Measurements from ENCODE around the gene LCE2D. TPM values are rescaled to one million over a fixed set of nuclear protein-coding genes. Genes with fewer than 3 reads are reported as not detected.
A peak's percentile ranks its signal among the peaks of the same experiment; 100 is the strongest.
"Not testable (repeated sequence)": the region's sequence is repeated elsewhere in the genome, so short reads cannot be mapped to it uniquely, and the experiment has no call there.

The LCE2D gene
- total RNA-seq, 1 donor from 2014 or later, result not detected

- TF ChIP-seq CTCF (IDR thresholded peaks at IDR 0.05), result peak; percentile 61
- peak; percentile 61 to 64 for ATAC-seq
- no peaks in the 10 kb centered on the region for H3K27me3 ChIP-seq (ENCODE audit: low read depth)
- no peak overlapping the region for H3K4me3 ChIP-seq
- no peaks in the 10 kb centered on the region for H3K36me3 ChIP-seq
- peak; percentile 41 for DNase-seq
- intact Hi-C loops (cut with DNase I), result no loop called here
- no peak overlapping the region for H3K27ac ChIP-seq
- no peaks in the 10 kb centered on the region for H3K9me3 ChIP-seq
- no peaks in the 10 kb centered on the region for H3K4me1 ChIP-seq
These were observed 9.1 kb upstream of the LCE2D start for GRCh38 chr1:152654110-152654509.

- DNase-seq, result no peak
- H3K27ac ChIP-seq, result no peak overlapping the region
- no peaks in the 10 kb centered on the region for H3K27me3 ChIP-seq (ENCODE audit: low read depth)
- intact Hi-C loops (cut with DNase I), result no loop called here
- H3K36me3 ChIP-seq, result no peaks in the 10 kb centered on the region
- H3K4me1 ChIP-seq, result no peaks in the 10 kb centered on the region
- peak; percentile 78 to 82 for ATAC-seq
- H3K9me3 ChIP-seq, result no peaks in the 10 kb centered on the region
- H3K4me3 ChIP-seq, result no peak overlapping the region
- TF ChIP-seq CTCF (IDR thresholded peaks at IDR 0.05), result no peak
These were observed 6.7 kb upstream of the LCE2D start for GRCh38 chr1:152656459-152656858.

GRCh38 chr1:152657677-152658076, 5.5 kb upstream of the LCE2D start:
- TF ChIP-seq CTCF (IDR thresholded peaks at IDR 0.05), result no peak
- Histone ChIP-seq H3K9me3 (no peaks in the 10 kb centered on the region), H3K27ac (no peak overlapping the region), H3K27me3 (ENCODE audit: low read depth) (no peaks in the 10 kb centered on the region), H3K4me1 (no peaks in the 10 kb centered on the region), H3K36me3 (no peaks in the 10 kb centered on the region), H3K4me3 (no peak overlapping the region)
- DNase-seq (no peak), ATAC-seq (no peak)
- intact Hi-C loops (cut with DNase I), result no loop called here

- Histone ChIP-seq H3K27ac (no peak overlapping the region), H3K4me1 (no peaks in the 10 kb centered on the region), H3K27me3 (ENCODE audit: low read depth) (no peaks in the 10 kb centered on the region), H3K36me3 (no peaks in the 10 kb centered on the region), H3K9me3 (no peaks in the 10 kb centered on the region), H3K4me3 (no peak overlapping the region)
- intact Hi-C loops (cut with DNase I), result no loop called here
- TF ChIP-seq CTCF (IDR thresholded peaks at IDR 0.05), result no peak
- ATAC-seq, result no peak
- no peak for DNase-seq
These were observed 4.5 kb upstream of the LCE2D start for GRCh38 chr1:152658649-152659048.

- H3K9me3 ChIP-seq; DNase-seq; H3K27ac ChIP-seq; H3K4me3 ChIP-seq; intact Hi-C loops (cut with DNase I); H3K27me3 ChIP-seq (ENCODE audit: low read depth); H3K36me3 ChIP-seq; ATAC-seq; H3K4me1 ChIP-seq: not testable (repeated sequence)
These were observed 3.0 kb downstream of the LCE2D start for GRCh38 chr1:152666171-152666570.

GRCh38 chr1:152667648-152668047, 4.5 kb downstream of the LCE2D start:
- H3K27ac ChIP-seq, result no peak overlapping the region
- no peak overlapping the region for H3K4me3 ChIP-seq
- H3K9me3 ChIP-seq, result no peaks in the 10 kb centered on the region
- TF ChIP-seq CTCF (IDR thresholded peaks at IDR 0.05), result no peak
- ATAC-seq, result no peak
- no peaks in the 10 kb centered on the region for H3K4me1 ChIP-seq
- DNase-seq, result no peak
- intact Hi-C loops (cut with DNase I), result no loop called here
- no peaks in the 10 kb centered on the region for H3K27me3 ChIP-seq (ENCODE audit: low read depth)
- H3K36me3 ChIP-seq, result no peaks in the 10 kb centered on the region

Measured in lower lobe of right lung (tissue), 2 donors.